ENCODE measurements around the gene CMTM7.

The CMTM7 gene

GRCh38 chr3:32391643-32392535 is at the start of gene CMTM7:
TSS of gene CMTM7 (plus strand) at chr3:32391853. CDS start at chr3:32391907, 54 bp downstream.
- peak; percentile 64 for DNase-seq

GRCh38 chr3:32347343-32348125 is 44.1 kb upstream of the CMTM7 start:
- DNase-seq, result no peak

- no peak for DNase-seq
Observed at GRCh38 chr3:32349184-32349583, 42.5 kb upstream of the CMTM7 start.

- DNase-seq, result no peak
Observed at GRCh38 chr3:32352563-32352962, 39.1 kb upstream of the CMTM7 start.

- no peak for DNase-seq
Observed at GRCh38 chr3:32353351-32353750, 38.3 kb upstream of the CMTM7 start.

GRCh38 chr3:32354362-32354778 is 37.3 kb upstream of the CMTM7 start:
- no peak for DNase-seq

GRCh38 chr3:32355751-32356291 is 35.8 kb upstream of the CMTM7 start:
- no peak for DNase-seq

GRCh38 chr3:32359766-32360492 is 31.7 kb upstream of the CMTM7 start:
- no peak for DNase-seq

- DNase-seq, result no peak
Observed at GRCh38 chr3:32360493-32360827, 31.2 kb upstream of the CMTM7 start.

- DNase-seq, result peak; percentile 60
Observed at GRCh38 chr3:32366638-32367397, 24.8 kb upstream of the CMTM7 start.

- no peak for DNase-seq
Observed at GRCh38 chr3:32367442-32367841, 24.2 kb upstream of the CMTM7 start.

- no peak for DNase-seq
Observed at GRCh38 chr3:32371461-32372212, 20.0 kb upstream of the CMTM7 start.

- no peak for DNase-seq
Observed at GRCh38 chr3:32372213-32372490, 19.5 kb upstream of the CMTM7 start.

- no peak for DNase-seq
Observed at GRCh38 chr3:32373276-32373675, 18.4 kb upstream of the CMTM7 start.

- no peak for DNase-seq
Observed at GRCh38 chr3:32373844-32374243, 17.8 kb upstream of the CMTM7 start.

- peak; percentile 56 for DNase-seq
Observed at GRCh38 chr3:32374788-32375595, 16.7 kb upstream of the CMTM7 start.

GRCh38 chr3:32375596-32375930 is 16.1 kb upstream of the CMTM7 start:
- no peak for DNase-seq

GRCh38 chr3:32376115-32376514 is 15.5 kb upstream of the CMTM7 start:
- DNase-seq, result no peak

- no peak for DNase-seq
Observed at GRCh38 chr3:32379831-32380500, 11.7 kb upstream of the CMTM7 start.

- no peak for DNase-seq
Observed at GRCh38 chr3:32381922-32382321, 9.7 kb upstream of the CMTM7 start.
